SK-N-SH treated with all-trans-retinoic acid at 6 μM for 48 hours (cell line): ENCODE data around the gene TMUB1.

Source experiments
- ATAC-seq: fragments of 200-7000 bp; cut with Tn5 transposase; 3 replicates; pipeline ENCODE4 v1.9.1; 2020; ENCODE audit warnings: mild to moderate bottlenecking, moderate library complexity
- ARNTL ChIP-seq: fragments of 450-650 bp; formaldehyde crosslinking; IDR thresholded peaks from 2 replicates; pipeline ENCODE4 v1.5.0; 2020; ENCODE audit warnings: low read depth, mild to moderate bottlenecking, moderate library complexity, borderline replicate concordance
- BACH2 ChIP-seq: fragments of 250-450 bp; sonication (Bioruptor Pico); IDR thresholded peaks from 2 replicates; pipeline ENCODE4 v1.9.0; 2021; ENCODE audit warnings: mild to moderate bottlenecking, borderline replicate concordance
- CREB5 ChIP-seq: fragments of 250-450 bp; sonication (Bioruptor Pico); IDR thresholded peaks from 2 replicates; pipeline ENCODE4 v1.5.1; 2020; ENCODE audit warnings: low read depth, mild to moderate bottlenecking, moderate library complexity
- CSDC2 ChIP-seq: fragments of 250-450 bp; sonication (Bioruptor Pico); IDR thresholded peaks from 2 replicates; pipeline ENCODE4 v1.5.0; 2020; ENCODE audit warnings: mild to moderate bottlenecking, moderate library complexity
- CSRNP3 ChIP-seq: fragments of 250-450 bp; sonication (Bioruptor Pico); IDR thresholded peaks from 2 replicates; pipeline ENCODE4 v1.5.1; 2021; ENCODE audit warnings: mild to moderate bottlenecking, moderate library complexity
- ESRRG ChIP-seq: fragments of 250-450 bp; sonication (Bioruptor Pico); IDR thresholded peaks from 2 replicates; pipeline ENCODE4 v1.6.1; 2021; ENCODE audit warnings: mild to moderate bottlenecking
- GLIS3 ChIP-seq: fragments of 250-450 bp; sonication (Bioruptor Pico); IDR thresholded peaks from 2 replicates; pipeline ENCODE4 v1.5.0; 2020; ENCODE audit warnings: mild to moderate bottlenecking, moderate library complexity
- ISL1 ChIP-seq: fragments of 250-450 bp; sonication (Bioruptor Pico); IDR thresholded peaks from 2 replicates; pipeline ENCODE4 v2.1.2; 2022; ENCODE audit warnings: mild to moderate bottlenecking, moderate library complexity
- OSR1 ChIP-seq: fragments of 250-450 bp; sonication (Bioruptor Pico); IDR thresholded peaks from 2 replicates; pipeline ENCODE4 v1.8.0; 2022; ENCODE audit warnings: moderate library complexity, mild to moderate bottlenecking, inconsistent platforms
- PATZ1 ChIP-seq: fragments of 250-450 bp; sonication (Bioruptor Pico); IDR thresholded peaks from 2 replicates; pipeline ENCODE4 v1.8.0; 2020; ENCODE audit warnings: mild to moderate bottlenecking, moderate library complexity, borderline replicate concordance
- POU6F1 ChIP-seq: fragments of 250-450 bp; sonication (Bioruptor Pico); IDR thresholded peaks from 2 replicates; pipeline ENCODE4 v1.8.0; 2021; ENCODE audit warnings: low read depth, mild to moderate bottlenecking, moderate library complexity, borderline replicate concordance
- PPARA ChIP-seq: fragments of 250-450 bp; sonication (Bioruptor Pico); IDR thresholded peaks from 2 replicates; pipeline ENCODE4 v1.5.0; 2020; ENCODE audit warnings: mild to moderate bottlenecking, borderline replicate concordance
- RARB ChIP-seq: fragments of 250-450 bp; sonication (Bioruptor Pico); IDR thresholded peaks from 2 replicates; pipeline ENCODE4 v1.8.0; 2021; ENCODE audit warnings: mild to moderate bottlenecking, moderate library complexity
- SNAI2 ChIP-seq: fragments of 250-450 bp; sonication (Bioruptor Pico); IDR thresholded peaks from 2 replicates; pipeline ENCODE4 v1.5.0; 2020; ENCODE audit warnings: mild to moderate bottlenecking, moderate library complexity
- TCF4 ChIP-seq: fragments of 250-450 bp; sonication (Bioruptor Pico); IDR thresholded peaks from 2 replicates; pipeline ENCODE4 v1.8.0; 2021; ENCODE audit warnings: mild to moderate bottlenecking, moderate library complexity, borderline replicate concordance
- TOX ChIP-seq: fragments of 250-450 bp; sonication (Bioruptor Pico); IDR thresholded peaks from 2 replicates; pipeline ENCODE4 v1.8.0; 2021; ENCODE audit warnings: mild to moderate bottlenecking, moderate library complexity, borderline replicate concordance
- TSHZ2 ChIP-seq: fragments of 250-450 bp; sonication (Bioruptor Pico); IDR thresholded peaks from 2 replicates; pipeline ENCODE4 v1.5.0; 2020; ENCODE audit warnings: mild to moderate bottlenecking, moderate library complexity
- ZC3H10 ChIP-seq: fragments of 250-450 bp; sonication (Bioruptor Pico); IDR thresholded peaks from 2 replicates; pipeline ENCODE4 v1.5.1; 2021; ENCODE audit warnings: mild to moderate bottlenecking, moderate library complexity
- ZFP30 ChIP-seq: fragments of 450-650 bp; formaldehyde crosslinking; IDR thresholded peaks from 2 replicates; pipeline ENCODE4 v1.5.0; 2022; ENCODE audit warnings: mild to moderate bottlenecking, moderate library complexity
- ZNF565 ChIP-seq: fragments of 450-650 bp; formaldehyde crosslinking; conservative IDR thresholded peaks from 2 replicates; pipeline ENCODE4 v1.5.0; 2020; ENCODE audit warnings: low read depth, mild to moderate bottlenecking, moderate library complexity
- ZNF70 ChIP-seq: fragments of 450-650 bp; formaldehyde crosslinking; IDR thresholded peaks from 2 replicates; pipeline ENCODE4 v1.5.0; 2020; ENCODE audit warnings: mild to moderate bottlenecking, moderate library complexity

The TMUB1 gene

GRCh38 chr7:151059367-151060112 lies 23.8 kb downstream of the TMUB1 start, which contains the start of gene SLC4A2 (continued):
- peak; percentile 73; the same call in 1 of the 2 replicates for TF ChIP-seq PATZ1 (CRISPR knock-in tag)
- TF ChIP-seq BACH2 (CRISPR knock-in tag), result no peak

GRCh38 chr7:151058781-151059366 lies 24.4 kb downstream of the TMUB1 start:
- no peak for TF ChIP-seq CSDC2 (CRISPR knock-in tag)
- TF ChIP-seq TCF4 (CRISPR knock-in tag), result no peak
- no peak for TF ChIP-seq RARB (CRISPR knock-in tag)
- TF ChIP-seq ESRRG (CRISPR knock-in tag), result no peak
- TF ChIP-seq ZNF70 (CRISPR knock-in tag), result no peak
- TF ChIP-seq SNAI2 (CRISPR knock-in tag), result no peak
- TF ChIP-seq OSR1, result no peak
- TF ChIP-seq GLIS3, result no peak
- no peak for TF ChIP-seq ISL1
- TF ChIP-seq ZC3H10 (CRISPR knock-in tag), result no peak
- TF ChIP-seq POU6F1 (CRISPR knock-in tag), result no peak
- TF ChIP-seq CREB5 (CRISPR knock-in tag), result no peak
- no peak for TF ChIP-seq BACH2 (CRISPR knock-in tag)
- TF ChIP-seq TSHZ2 (CRISPR knock-in tag), result no peak
- TF ChIP-seq ZNF565 (CRISPR knock-in tag), result no peak
- TF ChIP-seq ZFP30 (CRISPR knock-in tag), result no peak
- no peak for ATAC-seq

- ATAC-seq, result peak; percentile 91
- TF ChIP-seq PPARA (CRISPR knock-in tag), result no peak
- no peak for TF ChIP-seq GLIS3
- no peak for TF ChIP-seq ZC3H10 (CRISPR knock-in tag)
- TF ChIP-seq POU6F1 (CRISPR knock-in tag), result no peak
- TF ChIP-seq TOX (CRISPR knock-in tag), result no peak
- no peak; the same call in 1 of the 2 replicates for TF ChIP-seq TSHZ2 (CRISPR knock-in tag)
- TF ChIP-seq ISL1, result no peak
- 0 out of 2 replicates have a peak, but pooled peaks have one; percentile 51 for TF ChIP-seq CSDC2 (CRISPR knock-in tag)
- no peak for TF ChIP-seq SNAI2 (CRISPR knock-in tag)
- TF ChIP-seq ARNTL (CRISPR knock-in tag), result no peak
- peak; percentile 52; the same call in 1 of the 2 replicates for TF ChIP-seq CSRNP3 (CRISPR knock-in tag)
- no peak for TF ChIP-seq BACH2 (CRISPR knock-in tag)
- TF ChIP-seq OSR1, result no peak
Observed at GRCh38 chr7:151057989-151058780, 25.1 kb downstream of the TMUB1 start.
